HEK293T (cell line): ENCODE data around the gene MYL3.
A peak's percentile ranks its signal among the peaks of the same experiment; 100 is the strongest.
"Not testable (repeated sequence)": the region's sequence is repeated elsewhere in the genome, so short reads cannot be mapped to it uniquely, and the experiment has no call there.

ENCODE experiments used
- CTCF ChIA-PET: fragments of 350-600 bp; formaldehyde crosslinking; extraction: SDS; loops from one replicate; lab custom pipeline; 2021; ENCODE audit warnings: antibody characterized with exemption, inconsistent platforms; lab: Yijun Ruan, JAX
- POLR2A ChIA-PET: fragments of 350-600 bp; formaldehyde crosslinking; extraction: SDS; loops from one replicate; lab custom pipeline; 2020; ENCODE audit warnings: antibody characterized with exemption, inconsistent platforms; lab: Yijun Ruan, JAX
- DNase-seq: peaks from one replicate; pipeline ENCODE4 v3.0.0; 2012; ENCODE audit warnings: mixed read lengths; ENCODE audit errors: extremely low spot score
- ARNT ChIP-seq: fragments of 450-650 bp; IDR thresholded peaks from 2 replicates; pipeline ENCODE4 v1.6.1; 2017; ENCODE audit warnings: mild to moderate bottlenecking
- BHLHE40 ChIP-seq: fragments of 450-650 bp; IDR thresholded peaks from 2 replicates; pipeline ENCODE4 v1.6.1; 2016; ENCODE audit warnings: mild to moderate bottlenecking, moderate library complexity, borderline replicate concordance
- ELF4 ChIP-seq: fragments of 450-650 bp; IDR thresholded peaks from 2 replicates; pipeline ENCODE4 v1.6.1; 2017; ENCODE audit warnings: antibody characterized with exemption
- FOXA1 ChIP-seq: fragments of 450-650 bp; IDR thresholded peaks from 2 replicates; pipeline ENCODE4 v1.6.1; 2016; ENCODE audit warnings: mild to moderate bottlenecking
- FOXM1 ChIP-seq: fragments of 450-650 bp; IDR thresholded peaks from 2 replicates; pipeline ENCODE4 v1.6.1; 2017; ENCODE audit warnings: mild to moderate bottlenecking, borderline replicate concordance
- HDGF ChIP-seq: fragments of 450-650 bp; IDR thresholded peaks from 2 replicates; pipeline ENCODE4 v1.6.1; 2017; ENCODE audit warnings: antibody characterized with exemption, borderline replicate concordance
- L3MBTL2 ChIP-seq: fragments of 450-650 bp; conservative IDR thresholded peaks from 2 replicates; pipeline ENCODE4 v1.6.1; 2016; ENCODE audit warnings: mild to moderate bottlenecking
- NFRKB ChIP-seq: fragments of 450-650 bp; IDR thresholded peaks from 2 replicates; pipeline ENCODE4 v1.6.1; 2016; ENCODE audit warnings: mild to moderate bottlenecking, moderate library complexity
- SP1 ChIP-seq: fragments of 450-650 bp; IDR thresholded peaks from 2 replicates; pipeline ENCODE4 v1.6.1; 2017
- SUZ12 ChIP-seq: fragments of 450-650 bp; IDR thresholded peaks from 2 replicates; pipeline ENCODE4 v1.6.1; 2016; ENCODE audit warnings: mild to moderate bottlenecking
- ZNF384 ChIP-seq: fragments of 450-650 bp; IDR thresholded peaks from 2 replicates; pipeline ENCODE4 v1.6.1; 2016
- TF ChIP-seq, protein P1 (sequence below): fragments of 450-650 bp; IDR thresholded peaks from 2 replicates; pipeline ENCODE4 v1.6.1; 2016

MYL3 gene

DNA sequence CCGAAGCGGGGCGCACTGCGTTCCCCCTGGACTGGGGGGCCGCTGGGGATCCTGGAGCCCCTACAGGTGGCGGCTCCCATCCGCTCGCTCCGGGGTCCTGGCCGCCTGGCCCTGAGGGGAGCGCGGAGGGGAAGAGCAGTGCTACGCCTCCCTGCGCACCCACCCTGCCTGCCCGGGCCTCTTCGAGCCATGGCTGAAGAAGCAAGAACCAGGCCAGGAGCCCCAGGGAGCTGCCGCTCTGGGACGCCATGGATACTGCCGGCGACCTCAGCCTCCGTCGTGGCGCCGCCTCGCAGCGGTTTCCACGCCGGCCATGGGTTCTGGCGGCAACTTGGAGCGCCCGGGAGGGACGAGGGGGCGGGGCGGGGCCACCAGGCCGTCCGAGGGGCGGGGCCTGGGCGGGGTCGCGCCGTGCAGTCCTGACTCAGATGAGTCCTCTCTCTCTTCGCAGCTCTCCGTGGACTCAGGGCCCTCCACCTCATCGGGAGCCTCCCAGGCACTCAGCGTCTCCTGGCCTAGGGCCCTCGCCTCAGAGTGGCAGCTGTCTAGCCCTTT, 50.9 kb downstream of the MYL3 start:
- POLR2A ChIA-PET, result no interaction called here
- TF ChIP-seq BHLHE40, result no peak
- TF ChIP-seq FOXM1, result no peak
- no peak for TF ChIP-seq ARNT
- TF ChIP-seq, protein P1, sequence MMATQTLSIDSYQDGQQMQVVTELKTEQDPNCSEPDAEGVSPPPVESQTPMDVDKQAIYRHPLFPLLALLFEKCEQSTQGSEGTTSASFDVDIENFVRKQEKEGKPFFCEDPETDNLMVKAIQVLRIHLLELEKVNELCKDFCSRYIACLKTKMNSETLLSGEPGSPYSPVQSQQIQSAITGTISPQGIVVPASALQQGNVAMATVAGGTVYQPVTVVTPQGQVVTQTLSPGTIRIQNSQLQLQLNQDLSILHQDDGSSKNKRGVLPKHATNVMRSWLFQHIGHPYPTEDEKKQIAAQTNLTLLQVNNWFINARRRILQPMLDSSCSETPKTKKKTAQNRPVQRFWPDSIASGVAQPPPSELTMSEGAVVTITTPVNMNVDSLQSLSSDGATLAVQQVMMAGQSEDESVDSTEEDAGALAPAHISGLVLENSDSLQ, result no peak
- TF ChIP-seq NFRKB, result no peak
- TF ChIP-seq L3MBTL2, result peak; percentile 96
- TF ChIP-seq ELF4, result no peak
- TF ChIP-seq SUZ12, result no peak
- no peak for TF ChIP-seq FOXA1
- CTCF ChIA-PET, result no interaction called here
- DNase-seq, result peak; percentile 87

DNA sequence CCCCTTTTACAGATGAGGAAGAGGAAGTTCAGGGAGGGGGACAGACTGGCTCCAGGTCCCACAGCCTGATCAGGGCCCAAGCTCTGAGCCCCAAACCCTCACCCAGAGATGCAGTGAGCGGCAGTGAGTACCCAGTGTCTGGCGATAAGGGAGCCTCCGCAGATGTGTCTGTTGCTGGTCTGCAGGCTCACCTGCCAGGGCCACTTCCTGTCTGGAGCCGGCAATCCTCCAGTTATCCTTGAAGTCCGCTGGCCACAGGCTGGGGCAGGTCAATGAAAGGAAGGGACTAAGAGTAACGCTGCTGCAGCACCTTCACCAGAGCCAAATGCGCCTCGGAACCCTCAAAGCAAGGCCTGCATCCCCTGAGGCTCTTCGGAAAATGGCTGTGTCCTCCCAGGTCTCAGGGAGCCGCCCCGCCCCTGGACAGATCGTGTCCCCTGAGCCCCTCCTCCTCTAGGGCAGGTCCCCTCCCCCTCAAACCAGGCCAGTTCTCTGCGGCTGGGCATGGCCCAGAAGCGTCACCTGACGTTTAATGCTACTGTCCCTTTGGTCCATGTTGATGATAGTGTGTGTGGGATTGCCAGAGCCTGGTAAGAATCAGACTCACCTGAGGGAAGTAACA, 51.5 kb downstream of the MYL3 start:
- ChIA-PET POLR2A (no interaction called here), CTCF (no interaction called here)
- no peak for TF ChIP-seq L3MBTL2
- no peak for TF ChIP-seq FOXA1
- no peak for TF ChIP-seq ZNF384
- TF ChIP-seq BHLHE40, result no peak
- TF ChIP-seq FOXM1, result no peak
- TF ChIP-seq NFRKB, result no peak
- no peak for TF ChIP-seq SP1
- no peak for TF ChIP-seq HDGF
- DNase-seq, result no peak

DNA sequence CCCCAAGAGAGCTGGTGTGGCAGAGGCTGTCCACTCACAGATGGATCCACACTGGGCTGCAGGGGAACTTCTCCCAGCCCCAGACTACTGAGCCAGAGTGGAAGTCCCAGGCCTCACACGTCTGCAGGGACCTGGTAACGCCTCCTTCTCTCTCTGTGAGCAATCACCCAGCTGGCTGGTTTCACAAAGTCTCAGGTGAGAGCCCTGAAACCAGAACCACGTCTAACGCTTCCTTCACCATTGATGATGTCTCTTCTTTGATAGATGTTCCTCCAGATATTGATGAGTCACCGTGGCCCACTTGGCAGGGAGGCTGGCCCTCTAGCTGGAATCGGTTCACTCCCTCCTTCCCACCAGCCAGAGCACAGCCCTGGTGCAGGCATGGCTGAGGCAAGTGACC, 54.5 kb downstream of the MYL3 start:
- POLR2A ChIA-PET, CTCF ChIA-PET, DNase-seq: not testable (repeated sequence)
